Upper lobe of left lung (tissue), 4 donors: ENCODE measurements around the gene FER.

Experiments
- CTCF ChIP-seq, 6 experiments: fragments of 450-650 bp in 4 of 6; fragments of 200-600 bp in 2 of 6; sonication (generic) in 2 of 6; IDR thresholded peaks; one replicate each; pipeline ENCODE4 v1.5.1; 2016 to 2019; ENCODE audit warnings: antibody characterized with exemption in 6 of 6
- POLR2A ChIP-seq, 4 donors: fragments of 450-650 bp; IDR thresholded peaks; one replicate each; pipeline ENCODE4 v1.5.1; 2016 to 2017; ENCODE audit warnings: antibody characterized with exemption in 4 of 4, mild to moderate bottlenecking in 2 of 4
- POLR2AphosphoS5 ChIP-seq, 2 donors: sonication (generic); formaldehyde crosslinking; IDR thresholded peaks; one replicate each; pipeline ENCODE4 v1.5.1; 2017; ENCODE audit warnings: antibody characterized with exemption in 2 of 2

GRCh38 chr5:108765647-108766046 is 17.9 kb downstream of the FER start:
- TF ChIP-seq POLR2A (IDR thresholded peaks at IDR 0.05) (no peak), CTCF (IDR thresholded peaks at IDR 0.05) (no peak), POLR2AphosphoS5 (IDR thresholded peaks at IDR 0.05) (no peak)
